ENCODE measurements around the gene CHPF2.

GRCh38 chr7:151272405-151272804, 40.1 kb downstream of the CHPF2 start:
- no peak for TF ChIP-seq CTCF (IDR thresholded peaks at IDR 0.05)
- no peak for TF ChIP-seq POLR2A (IDR thresholded peaks at IDR 0.05)
